Effector CD8-positive, alpha-beta T cell (primary cell): ENCODE measurements around the gene MEGF6.

Source experiments
- DNase-seq: peaks from one replicate; lab custom pipeline; 2025; lab: John Stamatoyannopoulos, UW

The MEGF6 gene

GRCh38 chr1:3609769-3610526, 1.4 kb downstream of the MEGF6 start:
- no peak for DNase-seq

GRCh38 chr1:3609016-3609768, 2.1 kb downstream of the MEGF6 start:
- no peak for DNase-seq

DNA sequence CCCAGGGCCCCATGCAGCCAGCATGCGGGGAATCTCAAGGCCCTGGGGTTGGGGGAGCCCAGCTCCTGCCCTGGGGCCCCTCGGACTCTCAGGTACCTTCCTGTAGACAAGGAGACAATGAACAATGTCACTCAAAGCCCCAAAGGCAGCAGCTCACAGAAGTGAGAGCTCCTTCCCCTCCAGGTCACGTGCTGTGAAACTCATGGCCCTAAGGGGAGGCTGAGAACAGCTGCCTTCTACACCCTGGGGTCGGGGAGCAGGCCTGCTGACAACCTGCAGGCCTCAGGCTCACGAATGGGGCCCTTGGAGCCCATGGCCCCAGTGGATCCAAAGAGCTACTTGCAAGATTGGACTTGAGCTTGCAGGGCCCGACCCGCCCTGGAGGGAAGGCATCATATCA, 3.2 kb downstream of the MEGF6 start:
- no peak for DNase-seq

- no peak for DNase-seq
Measured at GRCh38 chr1:3607703-3608065, 3.6 kb downstream of the MEGF6 start.

DNA sequence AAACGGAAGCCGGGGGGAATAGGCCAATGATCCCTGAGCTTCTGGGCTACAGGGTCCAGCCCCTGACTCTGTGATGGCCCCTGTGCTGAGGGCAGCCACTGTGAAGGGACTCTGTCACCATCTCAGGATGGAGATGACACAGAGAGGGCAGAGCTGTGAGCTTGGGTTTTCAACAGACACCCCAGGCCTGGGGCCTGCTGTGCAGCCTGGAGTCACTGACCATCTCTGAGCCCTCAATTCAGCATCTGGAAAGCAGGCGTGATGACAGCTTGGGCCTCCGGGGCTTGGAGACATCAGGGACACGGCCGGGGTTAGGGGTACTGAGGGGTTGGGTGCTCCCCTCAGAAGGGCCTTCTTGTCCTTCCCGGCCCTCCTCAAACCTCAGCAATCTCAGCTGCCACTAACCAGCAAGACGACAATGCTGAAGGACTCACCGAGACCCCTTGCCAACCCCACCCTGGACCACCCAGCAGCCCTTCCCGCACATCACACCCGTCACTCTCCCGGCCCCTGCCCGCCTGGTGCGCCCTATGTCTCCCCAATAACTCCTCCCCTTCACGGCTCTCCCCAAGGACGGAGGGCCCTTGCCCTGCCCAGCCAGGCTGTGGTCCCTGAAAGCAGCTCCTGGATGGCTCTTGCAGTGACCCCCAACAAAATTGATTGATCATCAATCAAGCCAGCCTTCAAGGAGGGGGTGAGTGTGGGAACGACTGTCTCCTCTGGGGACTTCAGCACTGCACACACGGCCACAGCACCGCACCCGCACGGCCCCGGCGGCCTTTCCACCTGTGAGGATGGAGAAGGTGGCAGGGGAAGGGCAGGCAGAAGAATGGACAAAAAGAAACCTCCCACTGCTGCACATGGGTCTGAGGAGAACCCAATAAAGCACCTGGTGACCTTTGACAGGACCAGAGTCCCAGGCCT, 4.3 kb downstream of the MEGF6 start:
- DNase-seq, result no peak

- no peak for DNase-seq
Measured at GRCh38 chr1:3604997-3605823, 6.1 kb downstream of the MEGF6 start.

DNA sequence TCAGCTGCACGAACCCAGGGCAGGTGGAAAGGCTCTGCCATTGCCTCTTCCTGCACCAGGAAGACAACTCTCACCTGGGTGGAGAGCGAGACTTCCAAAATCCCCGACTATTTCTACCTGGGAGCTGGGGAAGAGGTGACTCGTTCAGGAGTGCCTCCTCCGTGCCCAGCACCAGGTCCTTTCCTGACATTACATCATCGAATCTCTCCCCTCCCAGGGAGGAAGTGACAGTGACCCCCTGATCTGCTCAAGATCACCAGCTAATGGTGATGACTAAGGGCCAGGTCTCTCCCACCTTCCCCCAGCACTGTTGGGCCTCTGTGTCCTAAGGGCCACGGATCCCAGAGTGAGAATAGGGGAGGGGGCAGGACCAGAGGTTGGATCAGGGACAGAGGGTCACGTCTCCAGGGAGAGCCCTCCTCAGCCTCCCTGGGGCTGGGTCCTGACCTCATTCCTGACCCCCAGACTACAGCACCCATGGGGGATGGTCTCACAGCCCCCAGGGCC, 6.8 kb downstream of the MEGF6 start:
- DNase-seq, result no peak

- DNase-seq, result no peak
Measured at GRCh38 chr1:3603571-3604467, 7.5 kb downstream of the MEGF6 start.

DNA sequence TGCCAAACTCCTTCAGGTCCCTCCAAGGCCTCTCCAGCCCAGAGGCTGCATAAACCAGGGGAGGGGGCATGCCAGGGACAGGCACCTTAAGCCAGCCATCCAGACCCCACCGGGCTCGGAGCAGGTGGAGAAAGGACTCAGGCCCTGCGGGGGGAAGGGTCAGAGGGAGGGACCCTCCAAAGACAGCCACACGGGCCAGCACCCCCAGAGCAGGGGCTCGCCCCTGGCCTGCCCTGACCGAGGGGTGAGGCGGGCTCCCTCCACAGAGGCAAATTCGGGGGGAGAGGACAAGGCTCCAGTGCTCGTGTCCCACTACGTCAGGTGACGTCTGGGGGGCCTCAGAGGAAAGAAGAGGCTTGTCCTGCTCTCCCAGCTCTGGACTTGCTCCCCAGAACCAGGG, 8.2 kb downstream of the MEGF6 start:
- no peak for DNase-seq

GRCh38 chr1:3602375-3602774, 8.9 kb downstream of the MEGF6 start:
- DNase-seq, result no peak

DNA sequence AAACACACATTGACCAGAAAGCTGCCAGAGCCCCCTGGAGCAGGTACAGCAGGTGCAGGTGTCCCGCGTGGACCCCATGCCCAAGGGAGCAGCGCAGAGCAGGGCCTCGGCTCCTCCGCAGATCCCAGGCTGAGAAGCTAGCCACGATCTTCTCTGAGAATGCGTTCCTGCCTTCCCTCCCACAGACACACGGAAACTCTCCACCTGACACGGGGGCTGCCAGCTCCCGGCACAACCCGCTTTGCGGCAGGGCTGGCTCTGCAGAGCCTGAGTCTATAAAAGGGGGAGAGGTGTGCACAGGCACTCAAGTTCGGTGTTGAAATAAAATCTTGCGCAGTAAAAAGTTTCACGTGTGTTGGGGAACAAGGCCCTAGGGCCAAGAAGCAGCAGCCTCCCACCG, 9.6 kb downstream of the MEGF6 start:
- DNase-seq, result no peak

DNA sequence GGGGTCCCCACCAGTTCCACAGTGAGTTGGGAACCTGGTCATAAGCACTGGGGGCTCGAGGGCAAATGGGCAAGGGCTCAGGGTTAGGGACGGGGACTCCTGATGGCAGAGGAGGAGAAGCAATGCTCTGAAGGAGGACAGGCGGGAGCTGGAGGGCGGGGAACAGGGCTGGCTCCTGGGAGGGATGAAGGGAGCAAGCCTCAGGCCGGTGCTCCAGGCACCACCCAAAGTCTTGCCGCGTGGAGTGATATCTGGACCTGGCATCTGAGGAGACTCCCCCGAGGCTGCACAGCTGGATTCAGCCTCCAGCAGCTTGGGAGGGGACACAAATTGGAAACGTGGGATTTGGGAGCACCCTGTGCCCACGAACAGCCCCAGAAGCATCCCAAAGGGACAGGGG, 11.0 kb downstream of the MEGF6 start:
- no peak for DNase-seq

GRCh38 chr1:3599816-3600215, 11.5 kb downstream of the MEGF6 start:
- DNase-seq, result no peak

GRCh38 chr1:3599286-3599811, 12.0 kb downstream of the MEGF6 start:
- DNase-seq, result no peak

GRCh38 chr1:3598522-3599285, 12.6 kb downstream of the MEGF6 start:
- DNase-seq, result no peak

- no peak for DNase-seq
Measured at GRCh38 chr1:3598051-3598491, 13.2 kb downstream of the MEGF6 start.

DNA sequence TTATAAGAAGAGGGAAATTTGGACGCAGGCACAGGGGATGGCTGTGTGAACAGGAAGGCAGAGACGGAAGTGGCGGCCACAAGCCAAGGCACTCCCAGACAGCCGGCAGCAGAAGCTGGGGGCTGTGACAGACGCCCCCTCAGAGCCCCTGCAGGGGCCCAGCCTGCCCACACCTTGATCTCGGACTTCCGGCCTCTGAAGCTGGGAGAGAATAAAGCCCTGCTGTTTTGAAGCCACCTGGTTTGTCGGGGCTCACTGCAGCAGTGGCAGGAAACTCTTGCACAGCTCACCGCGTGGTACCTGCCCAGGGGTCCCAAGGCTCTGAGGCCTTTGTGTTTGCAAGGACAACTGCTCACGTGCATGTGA, 13.7 kb downstream of the MEGF6 start:
- no peak for DNase-seq

GRCh38 chr1:3596663-3597598, 14.4 kb downstream of the MEGF6 start:
- no peak for DNase-seq
